Measurements from ENCODE around the gene TLK2.

Gene TLK2

GRCh38 chr17:62576382-62576781, 97.8 kb downstream of the TLK2 start:
- Histone ChIP-seq H3K36me3 (replicated peaks) (peaks cover 7% of the 10 kb centered on the region), H3K27ac (no peak overlapping the region), H3K27me3 (replicated peaks) (no peaks in the 10 kb centered on the region), H3K4me3 (ENCODE audit: low read depth, low read length) (no peak overlapping the region)
- in situ Hi-C loops (cut with HindIII; ENCODE audit: low pct_ligation_motif_present, low sequenced_read_pairs), result no loop called here
- no peak for TF ChIP-seq CTCF (IDR thresholded peaks at IDR 0.05; ENCODE audit: low read depth, low read length, missing control alignments)
- no peak for DNase-seq

- DNase-seq, result no peak
- in situ Hi-C loops (cut with HindIII; ENCODE audit: low pct_ligation_motif_present, low sequenced_read_pairs), result no loop called here
- Histone ChIP-seq H3K4me3 (ENCODE audit: low read depth, low read length) (no peak overlapping the region), H3K27me3 (replicated peaks) (no peaks in the 10 kb centered on the region), H3K27ac (no peak overlapping the region), H3K36me3 (replicated peaks) (peaks cover 7% of the 10 kb centered on the region)
- TF ChIP-seq CTCF (IDR thresholded peaks at IDR 0.05; ENCODE audit: low read depth, low read length, missing control alignments), result no peak
Measured at GRCh38 chr17:62578757-62579487, 100.3 kb downstream of the TLK2 start.

- TF ChIP-seq CTCF (IDR thresholded peaks at IDR 0.05; ENCODE audit: low read depth, low read length, missing control alignments), result no peak
- H3K27me3 ChIP-seq (replicated peaks), result no peaks in the 10 kb centered on the region
- no peak for DNase-seq
- in situ Hi-C loops (cut with HindIII; ENCODE audit: low pct_ligation_motif_present, low sequenced_read_pairs), result no loop called here
- H3K4me3 ChIP-seq (ENCODE audit: low read depth, low read length), result no peak overlapping the region
- H3K27ac ChIP-seq, result no peak overlapping the region
- H3K36me3 ChIP-seq (replicated peaks), result peaks cover 4% of the 10 kb centered on the region
Measured at GRCh38 chr17:62580947-62581346, 102.3 kb downstream of the TLK2 start.

- no peak for TF ChIP-seq CTCF (IDR thresholded peaks at IDR 0.05; ENCODE audit: low read depth, low read length, missing control alignments)
- Histone ChIP-seq H3K27me3 (replicated peaks) (no peaks in the 10 kb centered on the region), H3K27ac (no peak overlapping the region), H3K4me3 (ENCODE audit: low read depth, low read length) (no peak overlapping the region), H3K36me3 (replicated peaks) (peaks cover 8% of the 10 kb centered on the region)
- in situ Hi-C loops (cut with HindIII; ENCODE audit: low pct_ligation_motif_present, low sequenced_read_pairs), result no loop called here
- no peak for DNase-seq
Measured at GRCh38 chr17:62581764-62582163, 103.1 kb downstream of the TLK2 start.

- DNase-seq, result no peak
- in situ Hi-C loops (cut with HindIII; ENCODE audit: low pct_ligation_motif_present, low sequenced_read_pairs), result no loop called here
- Histone ChIP-seq H3K36me3 (replicated peaks) (peaks cover 17% of the 10 kb centered on the region), H3K27ac (no peak overlapping the region), H3K4me3 (ENCODE audit: low read depth, low read length) (no peak overlapping the region), H3K27me3 (replicated peaks) (no peaks in the 10 kb centered on the region)
- no peak for TF ChIP-seq CTCF (IDR thresholded peaks at IDR 0.05; ENCODE audit: low read depth, low read length, missing control alignments)
Measured at GRCh38 chr17:62587554-62587953, 108.9 kb downstream of the TLK2 start.

GRCh38 chr17:62588109-62588508, 109.5 kb downstream of the TLK2 start:
- Histone ChIP-seq H3K4me3 (ENCODE audit: low read depth, low read length) (no peak overlapping the region), H3K27me3 (replicated peaks) (no peaks in the 10 kb centered on the region), H3K36me3 (replicated peaks) (peaks cover 17% of the 10 kb centered on the region), H3K27ac (no peak overlapping the region)
- no peak for DNase-seq
- in situ Hi-C loops (cut with HindIII; ENCODE audit: low pct_ligation_motif_present, low sequenced_read_pairs), result no loop called here
- TF ChIP-seq CTCF (IDR thresholded peaks at IDR 0.05; ENCODE audit: low read depth, low read length, missing control alignments), result no peak
